IMR-90 (cell line): ENCODE results near the gene E4F1. TPM values are rescaled to one million over a fixed set of nuclear protein-coding genes. Genes with fewer than 3 reads are reported as not detected.

Source experiments
- ATAC-seq: fragments of 200-7000 bp; cut with Tn5 transposase; 2 replicates; pipeline ENCODE4 v1.9.1; 2020; ENCODE audit warnings: low read depth, mild to moderate bottlenecking, moderate library complexity
- BruUV-seq: library from RNA; stranded (reverse); fragments of 400-500 nt; replicated peaks from 2 replicates; lab custom pipeline; 2021; lab: Mats Ljungman, UMichigan
- CTCF ChIA-PET: fragments of 300-600 bp; formaldehyde crosslinking; extraction: SDS; loops from one replicate; lab custom pipeline; 2021; ENCODE audit warnings: antibody characterized with exemption; lab: Yijun Ruan, JAX
- POLR2A ChIA-PET: fragments of 300-600 bp; sonication (Branson Sonifier 250); formaldehyde crosslinking; loops from one replicate; lab custom pipeline; 2022; ENCODE audit warnings: antibody characterized with exemption; ENCODE audit not compliant: unreplicated experiment; lab: Charles Lee
- DNase-seq: peaks from one replicate; pipeline ENCODE4 v3.0.0; 2013
- H2AFZ ChIP-seq: replicated peaks from 2 replicates; pipeline ENCODE3; 2013; ENCODE audit warnings: low read length, mild to moderate bottlenecking; ENCODE audit not compliant: poor library complexity
- H2AK5ac ChIP-seq: 2 replicates; pipeline ENCODE4 v1.6.1; 2013; ENCODE audit warnings: low read depth, low read length, inconsistent platforms
- H2AK9ac ChIP-seq: replicated peaks from 2 replicates; pipeline ENCODE3; 2013; ENCODE audit warnings: mild to moderate bottlenecking, low read depth, low read length, moderate library complexity; ENCODE audit not compliant: poor library complexity
- H2BK120ac ChIP-seq: 2 replicates; pipeline ENCODE4 v1.6.1; 2013; ENCODE audit warnings: low read depth, low read length, inconsistent platforms
- H2BK15ac ChIP-seq: 3 replicates; pipeline ENCODE4 v1.6.1; 2013; ENCODE audit warnings: low read depth, low read length, inconsistent platforms
- H2BK20ac ChIP-seq: 2 replicates; pipeline ENCODE4 v1.6.1; 2013; ENCODE audit warnings: low read depth, mild to moderate bottlenecking, inconsistent platforms, low read length, moderate library complexity
- H2BK5ac ChIP-seq: 2 replicates; pipeline ENCODE4 v1.6.1; 2013; ENCODE audit warnings: mild to moderate bottlenecking, low read depth, low read length, inconsistent platforms; ENCODE audit not compliant: poor library complexity, severe bottlenecking
- H3K14ac ChIP-seq: replicated peaks from 2 replicates; pipeline ENCODE4 v1.6.1; 2013; ENCODE audit warnings: low read depth, low read length, inconsistent platforms
- H3K18ac ChIP-seq: 2 replicates; pipeline ENCODE4 v1.6.1; 2013; ENCODE audit warnings: low read depth, low read length, control low read depth
- H3K23ac ChIP-seq: 2 replicates; pipeline ENCODE4 v1.6.1; 2013; ENCODE audit warnings: low read depth, low read length, inconsistent platforms
- H3K27ac ChIP-seq: 2 replicates; pipeline ENCODE4 v1.5.1; 2013; ENCODE audit warnings: mild to moderate bottlenecking, control low read depth, low read length; ENCODE audit not compliant: insufficient read depth
- H3K27me3 ChIP-seq: 2 replicates; pipeline ENCODE4 v1.6.1; 2013; ENCODE audit warnings: low read length; ENCODE audit not compliant: control insufficient read depth, insufficient read depth
- H3K36me3 ChIP-seq: 2 replicates; pipeline ENCODE4 v1.6.1; 2013; ENCODE audit warnings: low read length, mixed read lengths; ENCODE audit not compliant: control insufficient read depth, insufficient read depth
- H3K4ac ChIP-seq: 2 replicates; pipeline ENCODE4 v1.6.1; 2013; ENCODE audit warnings: low read depth, low read length, inconsistent platforms
- H3K4me1 ChIP-seq: 2 replicates; pipeline ENCODE4 v1.6.1; 2013; ENCODE audit warnings: low read length, mixed read lengths; ENCODE audit not compliant: control insufficient read depth, insufficient read depth
- H3K4me2 ChIP-seq: 2 replicates; pipeline ENCODE4 v1.6.1; 2013; ENCODE audit warnings: low read depth, mild to moderate bottlenecking, control low read depth, low read length, moderate library complexity
- H3K4me3 ChIP-seq: 2 replicates; pipeline ENCODE4 v1.5.1; 2013; ENCODE audit warnings: low read depth, mild to moderate bottlenecking, control low read depth, low read length, moderate library complexity; ENCODE audit not compliant: insufficient read depth
- H3K56ac ChIP-seq: 2 replicates; pipeline ENCODE4 v1.6.1; 2013; ENCODE audit warnings: low read length, inconsistent platforms; ENCODE audit not compliant: insufficient read depth; ENCODE audit errors: extremely low read depth
- H3K79me1 ChIP-seq, 2 experiments: 2 replicates each; pipeline ENCODE4 v1.6.1; 2013; ENCODE audit warnings: low read length in 2 of 2, inconsistent platforms in 1 of 2, low read depth in 1 of 2
- H3K9ac ChIP-seq: 2 replicates; pipeline ENCODE4 v1.6.1; 2013; ENCODE audit warnings: low read depth, low read length, control low read depth
- H3K9me1 ChIP-seq: 2 replicates; pipeline ENCODE4 v1.6.1; 2013; ENCODE audit warnings: low read length, inconsistent platforms; ENCODE audit not compliant: insufficient read depth
- H3K9me3 ChIP-seq: 2 replicates; pipeline ENCODE4 v1.6.1; 2013; ENCODE audit warnings: low read length; ENCODE audit not compliant: control insufficient read depth, insufficient read depth
- H4K20me1 ChIP-seq: 2 replicates; pipeline ENCODE4 v1.6.1; 2013; ENCODE audit warnings: low read length, inconsistent platforms; ENCODE audit not compliant: insufficient read depth
- H4K5ac ChIP-seq: 2 replicates; pipeline ENCODE4 v1.6.1; 2013; ENCODE audit warnings: mild to moderate bottlenecking, low read depth, low read length, control low read depth
- H4K8ac ChIP-seq, 2 experiments: 2 replicates each; pipeline ENCODE4 v1.6.1; 2013; ENCODE audit warnings: low read depth in 2 of 2, low read length in 2 of 2, control low read depth in 1 of 2, inconsistent platforms in 1 of 2
- H4K91ac ChIP-seq: 2 replicates; pipeline ENCODE4 v1.6.1; 2013; ENCODE audit warnings: low read depth, low read length, inconsistent platforms; ENCODE audit not compliant: insufficient read depth
- BHLHE40 ChIP-seq: fragments of 150-350 bp; IDR thresholded peaks from 2 replicates; pipeline ENCODE4 v1.6.1; 2016; ENCODE audit warnings: mild to moderate bottlenecking, low read depth, low read length
- CEBPB ChIP-seq: IDR thresholded peaks from 2 replicates; pipeline ENCODE4 v1.6.1; 2012; ENCODE audit warnings: low read depth, low read length, improper control_type of control experiment
- CHD1 ChIP-seq: IDR thresholded peaks from 2 replicates; pipeline ENCODE4 v1.6.1; 2012; ENCODE audit warnings: low read depth, low read length, improper control_type of control experiment
- FOS ChIP-seq: fragments of 150-350 bp; IDR thresholded peaks from 2 replicates; pipeline ENCODE4 v1.6.1; 2016; ENCODE audit warnings: low read depth, low read length
- MAFK ChIP-seq: IDR thresholded peaks from 2 replicates; pipeline ENCODE4 v1.6.1; 2012; ENCODE audit warnings: low read depth, low read length, improper control_type of control experiment
- MAZ ChIP-seq: IDR thresholded peaks from 2 replicates; pipeline ENCODE4 v1.6.1; 2012; ENCODE audit warnings: low read depth, mild to moderate bottlenecking, low read length, improper control_type of control experiment, moderate library complexity, borderline replicate concordance
- MXI1 ChIP-seq: IDR thresholded peaks from 2 replicates; pipeline ENCODE4 v1.6.1; 2012; ENCODE audit warnings: low read depth, mild to moderate bottlenecking, low read length, moderate library complexity, borderline replicate concordance
- NFE2L2 ChIP-seq: fragments of 150-350 bp; IDR thresholded peaks from 2 replicates; pipeline ENCODE4 v1.6.1; 2016; ENCODE audit warnings: low read depth, mild to moderate bottlenecking, low read length
- POLR2A ChIP-seq: IDR thresholded peaks from 2 replicates; pipeline ENCODE4 v1.6.1; 2012; ENCODE audit warnings: mild to moderate bottlenecking, low read depth, low read length
- RAD21 ChIP-seq: IDR thresholded peaks from 2 replicates; pipeline ENCODE4 v1.6.1; 2012; ENCODE audit warnings: low read length, improper control_type of control experiment
- RCOR1 ChIP-seq: IDR thresholded peaks from 2 replicates; pipeline ENCODE4 v1.6.1; 2012; ENCODE audit warnings: mild to moderate bottlenecking, low read length, improper control_type of control experiment; ENCODE audit not compliant: insufficient replicate concordance
- RFX5 ChIP-seq: IDR thresholded peaks from 2 replicates; pipeline ENCODE4 v1.8.0; 2012; ENCODE audit warnings: low read depth, mild to moderate bottlenecking, low read length, moderate library complexity
- SMC3 ChIP-seq: fragments of 150-350 bp; IDR thresholded peaks from 2 replicates; pipeline ENCODE4 v1.6.1; 2016; ENCODE audit warnings: low read depth, mild to moderate bottlenecking, antibody characterized with exemption, low read length, moderate library complexity
- WGBS, 2 experiments: methylation state at CpG; one replicate each; pipeline versions ENCODE4 v1.1.5 to v1.1.7; 2013; ENCODE audit warnings: missing lambda C conversion rate in 2 of 2; ENCODE audit not compliant: insufficient read length in 1 of 2; ENCODE audit errors: extremely low coverage in 2 of 2; 5-methylcytosine and 5-hydroxymethylcytosine counted together
- dilution Hi-C: fragments of 300-500 bp; cut with HindIII; formaldehyde crosslinking; loops from one replicate; pipeline ENCODE4 v1.14.3; 2018; ENCODE audit warnings: low sequenced_read_pairs; ENCODE audit not compliant: unreplicated experiment
- in situ Hi-C: fragments of 300-500 bp; cut with MboI; formaldehyde crosslinking; loops from 3 replicates; pipeline ENCODE4 v1.14.3; 2019; ENCODE audit warnings: low sequenced_read_pairs, inconsistent platforms, mixed read lengths
- intact Hi-C: fragments of 100-400 bp; cut with micrococcal nuclease; formaldehyde crosslinking; loops from 2 replicates; pipeline ENCODE4 v1.10.0; 2022
- polyA plus RNA-seq, 3 experiments: library from polyadenylated mRNA; depleted of rRNA; stranded (reverse); fragments of >200 nt; gene quantifications; 2 replicates each; pipeline ENCODE4 v1.2.3, GENCODE V29; 2012; ENCODE audit warnings: low replicate concordance in 1 of 3
- total RNA-seq: library from RNA; depleted of rRNA; stranded (reverse); fragments of >200 nt; gene quantifications from 2 replicates; pipeline ENCODE4 v1.2.3, GENCODE V29; 2012
- TF ChIP-seq, protein P1 (sequence below): conservative IDR thresholded peaks from 2 replicates; pipeline ENCODE4 v1.5.1; 2012; ENCODE audit warnings: mild to moderate bottlenecking, low read depth, low read length, improper control_type of control experiment
- TF ChIP-seq, protein P2 (sequence below): fragments of 150-350 bp; IDR thresholded peaks from 2 replicates; pipeline ENCODE4 v1.6.1; 2017; ENCODE audit warnings: mild to moderate bottlenecking, antibody characterized with exemption, low read length, low read depth
- TF ChIP-seq, protein P3 (sequence below): fragments of 150-350 bp; IDR thresholded peaks from 2 replicates; pipeline ENCODE4 v1.6.1; 2016; ENCODE audit warnings: low read depth, mild to moderate bottlenecking, low read length, moderate library complexity, borderline replicate concordance

Gene E4F1
- total and polyA plus RNA-seq, 2 of the 4 experiments (the other 2 are of a cell fraction): 13.1 to 33.0 TPM

DNA sequence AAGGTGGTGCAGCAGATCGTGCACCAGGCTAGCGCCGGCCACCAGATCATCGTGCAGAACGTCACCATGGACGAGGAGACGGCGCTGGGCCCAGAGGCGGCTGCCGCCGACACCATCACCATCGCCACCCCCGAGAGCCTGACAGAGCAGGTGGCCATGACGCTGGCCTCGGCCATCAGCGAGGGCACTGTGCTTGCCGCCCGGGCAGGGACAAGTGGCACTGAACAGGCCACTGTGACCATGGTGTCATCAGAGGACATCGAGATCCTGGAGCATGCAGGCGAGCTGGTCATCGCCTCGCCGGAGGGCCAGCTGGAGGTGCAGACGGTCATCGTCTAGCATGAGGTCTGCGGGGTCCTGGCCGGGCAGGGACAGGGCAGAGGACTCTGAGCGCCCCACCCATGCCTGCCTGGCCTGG is 11.9 kb downstream of the E4F1 start:
- H3K56ac ChIP-seq: no peak overlapping the region
- H2AK9ac ChIP-seq: no peak overlapping the region
- intact Hi-C loops (no loop called here), dilution Hi-C loops (no loop called here), in situ Hi-C loops (no loop called here)
- H3K27ac ChIP-seq: no peak overlapping the region
- no peak overlapping the region for H3K4me3 ChIP-seq
- no peak for ATAC-seq
- no peak overlapping the region for H3K14ac ChIP-seq
- 96% methylated on average over 19 of the region's 28 CpGs; no CpG with 5 or more reads in 1 of the 2 experiments for WGBS, 2 experiments
- H4K8ac ChIP-seq: no peak overlapping the region
- TF ChIP-seq POLR2A (no peak), CEBPB (no peak), RFX5 (no peak), RAD21 (no peak), FOS (no peak), MXI1 (no peak), SMC3 (no peak), MAZ (no peak), NFE2L2 (no peak), CHD1 (no peak), BHLHE40 (no peak), RCOR1 (no peak), MAFK (no peak)
- TF ChIP-seq, protein P1, sequence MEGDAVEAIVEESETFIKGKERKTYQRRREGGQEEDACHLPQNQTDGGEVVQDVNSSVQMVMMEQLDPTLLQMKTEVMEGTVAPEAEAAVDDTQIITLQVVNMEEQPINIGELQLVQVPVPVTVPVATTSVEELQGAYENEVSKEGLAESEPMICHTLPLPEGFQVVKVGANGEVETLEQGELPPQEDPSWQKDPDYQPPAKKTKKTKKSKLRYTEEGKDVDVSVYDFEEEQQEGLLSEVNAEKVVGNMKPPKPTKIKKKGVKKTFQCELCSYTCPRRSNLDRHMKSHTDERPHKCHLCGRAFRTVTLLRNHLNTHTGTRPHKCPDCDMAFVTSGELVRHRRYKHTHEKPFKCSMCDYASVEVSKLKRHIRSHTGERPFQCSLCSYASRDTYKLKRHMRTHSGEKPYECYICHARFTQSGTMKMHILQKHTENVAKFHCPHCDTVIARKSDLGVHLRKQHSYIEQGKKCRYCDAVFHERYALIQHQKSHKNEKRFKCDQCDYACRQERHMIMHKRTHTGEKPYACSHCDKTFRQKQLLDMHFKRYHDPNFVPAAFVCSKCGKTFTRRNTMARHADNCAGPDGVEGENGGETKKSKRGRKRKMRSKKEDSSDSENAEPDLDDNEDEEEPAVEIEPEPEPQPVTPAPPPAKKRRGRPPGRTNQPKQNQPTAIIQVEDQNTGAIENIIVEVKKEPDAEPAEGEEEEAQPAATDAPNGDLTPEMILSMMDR: no peak
- TF ChIP-seq, protein P2, sequence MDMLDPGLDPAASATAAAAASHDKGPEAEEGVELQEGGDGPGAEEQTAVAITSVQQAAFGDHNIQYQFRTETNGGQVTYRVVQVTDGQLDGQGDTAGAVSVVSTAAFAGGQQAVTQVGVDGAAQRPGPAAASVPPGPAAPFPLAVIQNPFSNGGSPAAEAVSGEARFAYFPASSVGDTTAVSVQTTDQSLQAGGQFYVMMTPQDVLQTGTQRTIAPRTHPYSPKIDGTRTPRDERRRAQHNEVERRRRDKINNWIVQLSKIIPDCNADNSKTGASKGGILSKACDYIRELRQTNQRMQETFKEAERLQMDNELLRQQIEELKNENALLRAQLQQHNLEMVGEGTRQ: no peak
- TF ChIP-seq, protein P3, sequence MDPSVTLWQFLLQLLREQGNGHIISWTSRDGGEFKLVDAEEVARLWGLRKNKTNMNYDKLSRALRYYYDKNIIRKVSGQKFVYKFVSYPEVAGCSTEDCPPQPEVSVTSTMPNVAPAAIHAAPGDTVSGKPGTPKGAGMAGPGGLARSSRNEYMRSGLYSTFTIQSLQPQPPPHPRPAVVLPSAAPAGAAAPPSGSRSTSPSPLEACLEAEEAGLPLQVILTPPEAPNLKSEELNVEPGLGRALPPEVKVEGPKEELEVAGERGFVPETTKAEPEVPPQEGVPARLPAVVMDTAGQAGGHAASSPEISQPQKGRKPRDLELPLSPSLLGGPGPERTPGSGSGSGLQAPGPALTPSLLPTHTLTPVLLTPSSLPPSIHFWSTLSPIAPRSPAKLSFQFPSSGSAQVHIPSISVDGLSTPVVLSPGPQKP: no peak
- H3K4me1 ChIP-seq: peaks cover 5% of the 10 kb centered on the region; the same call in 1 of the 2 replicates
- no peak overlapping the region for H4K91ac ChIP-seq
- H2BK15ac ChIP-seq: no peak overlapping the region
- H3K9ac ChIP-seq: no peak overlapping the region
- no peak overlapping the region for H4K5ac ChIP-seq
- no peak overlapping the region for H3K4ac ChIP-seq
- H3K9me3 ChIP-seq: no peaks in the 10 kb centered on the region
- H3K18ac ChIP-seq: no peak overlapping the region
- H2BK20ac ChIP-seq: no peak overlapping the region
- DNase-seq: no peak
- H2BK5ac ChIP-seq: no peak overlapping the region
- peaks cover 9% of the 10 kb centered on the region for H3K27me3 ChIP-seq
- POLR2A ChIA-PET: no interaction called here
- CTCF ChIA-PET: no interaction called here
- no peak overlapping the region for H2BK120ac ChIP-seq
- no TSS peak for BruUV-seq
- no peak overlapping the region for H2AFZ ChIP-seq
- H3K9me1 ChIP-seq: no peaks in the 10 kb centered on the region
- no peak overlapping the region for H3K23ac ChIP-seq
- H3K79me1 ChIP-seq: no peaks in the 10 kb centered on the region
- H2AK5ac ChIP-seq: no peak overlapping the region
- H3K36me3 ChIP-seq: peaks cover 49% of the 10 kb centered on the region
- no peak overlapping the region for H3K4me2 ChIP-seq
- H4K20me1 ChIP-seq: peaks cover 14% of the 10 kb centered on the region
